Sigmoid colon (tissue), 4 donors: ENCODE data around the gene HNRNPL.

ENCODE experiments used
- CTCF ChIP-seq, 4 experiments: fragments of 450-650 bp in 3 of 4; fragments of 200-600 bp in 1 of 4; IDR thresholded peaks; one replicate each; pipeline ENCODE4 v1.5.1; 2016 to 2019; ENCODE audit warnings: antibody characterized with exemption in 4 of 4, mild to moderate bottlenecking in 3 of 4, moderate library complexity in 2 of 4
- EP300 ChIP-seq, 4 donors: sonication (generic); formaldehyde crosslinking; IDR thresholded peaks; one replicate each; pipeline ENCODE4 v1.6.1; 2017; ENCODE audit warnings: antibody characterized with exemption in 4 of 4
- POLR2A ChIP-seq, 2 donors: fragments of 450-650 bp; IDR thresholded peaks; one replicate each; pipeline ENCODE4 v1.6.1; 2016; ENCODE audit warnings: antibody characterized with exemption in 2 of 2, mild to moderate bottlenecking in 2 of 2, moderate library complexity in 2 of 2
- POLR2AphosphoS5 ChIP-seq, 4 donors: sonication (generic); formaldehyde crosslinking; IDR thresholded peaks; one replicate each; pipeline ENCODE4 v1.6.1; 2017; ENCODE audit warnings: antibody characterized with exemption in 4 of 4

- no peak for TF ChIP-seq EP300 (IDR thresholded peaks at IDR 0.05)
- no peak for TF ChIP-seq POLR2AphosphoS5 (IDR thresholded peaks at IDR 0.05)
- TF ChIP-seq POLR2A (IDR thresholded peaks at IDR 0.05) = no peak
- no peak for TF ChIP-seq CTCF (IDR thresholded peaks at IDR 0.05)
These were observed 3.4 kb upstream of the HNRNPL start for GRCh38 chr19:38853214-38853613.
